ENCODE results near the gene DPYD. TPM values are rescaled to one million over a fixed set of nuclear protein-coding genes. Genes with fewer than 3 reads are reported as not detected.

Gene DPYD
- total and polyA plus RNA-seq, 10 of the 15 experiments (the other 5 are each of a cell fraction or from before 2014, with no cell fraction given), result 5.7 to 23.8 (median 10.2) TPM

GRCh38 chr1:97307568-97307967, 613.3 kb downstream of the DPYD start:
- H3K9ac ChIP-seq (ENCODE audit: control insufficient read depth, insufficient read depth, low read length), result no peak overlapping the region
- CTCF ChIA-PET, result no interaction called here
- intact Hi-C loops (cut with micrococcal nuclease; ENCODE audit: unreplicated experiment), result no loop called here
- H3K4me1 ChIP-seq (ENCODE audit: control insufficient read depth, insufficient read depth, low read length), result no peaks in the 10 kb centered on the region
- RAD21 ChIA-PET (ENCODE audit: unreplicated experiment), result no interaction called here
- FAIRE-seq, result no peak
- in situ Hi-C loops (cut with MboI), result no loop called here
- no peaks in the 10 kb centered on the region for H3K27me3 ChIP-seq (replicated peaks in 1 of 2; ENCODE audit: control insufficient read depth in 2 of 2, insufficient read depth in 2 of 2, low read length in 1 of 2)
- BruUV-seq (replicated peaks), result no TSS peak
- SMC1A ChIA-PET (ENCODE audit: uncharacterized antibody, unreplicated experiment), result interaction anchor here (1.4 kb wide), 1 partner anchor 8 kb away, joined by 3 read pairs; no protein-coding TSS in a partner anchor
- TF ChIP-seq USF2 (IDR thresholded peaks at IDR 0.05; ENCODE audit: borderline replicate concordance, low read depth, low read length), result no peak
- no peak for TF ChIP-seq JUNB (IDR thresholded peaks at IDR 0.05)
- no peak for TF ChIP-seq ATF3 (IDR thresholded peaks at IDR 0.05; ENCODE audit: borderline replicate concordance, extremely low read depth, low read depth, low read length)
- TF ChIP-seq NR2C1 (IDR thresholded peaks at IDR 0.05), result no peak
- no peak for TF ChIP-seq MEF2A (IDR thresholded peaks at IDR 0.05; ENCODE audit: insufficient read depth, low read depth, low read length)
- TF ChIP-seq PML (IDR thresholded peaks at IDR 0.05; ENCODE audit: low read length), result no peak
- TF ChIP-seq SIX5 (IDR thresholded peaks at IDR 0.05; ENCODE audit: low read depth, low read length, severe bottlenecking), result no peak
- TF ChIP-seq NR2F1 (conservative IDR thresholded peaks at IDR 0.05), result no peak
- TF ChIP-seq RBBP5 (conservative IDR thresholded peaks at IDR 0.05), result no peak
- TF ChIP-seq MXI1 (IDR thresholded peaks at IDR 0.05; ENCODE audit: low read depth, low read length), result no peak
- no peak for TF ChIP-seq SP1 (IDR thresholded peaks at IDR 0.05; ENCODE audit: low read depth, low read length)
- TF ChIP-seq SUZ12 (IDR thresholded peaks at IDR 0.05; ENCODE audit: unreplicated experiment), result no peak
- no peak for TF ChIP-seq RCOR1 (conservative IDR thresholded peaks at IDR 0.05; ENCODE audit: low read depth, low read length)
- TF ChIP-seq RFX5 (IDR thresholded peaks at IDR 0.05; ENCODE audit: low read depth, low read length), result no peak
- TF ChIP-seq HDAC6 (IDR thresholded peaks at IDR 0.05; ENCODE audit: unreplicated experiment), result no peak
- TF ChIP-seq EED (IDR thresholded peaks at IDR 0.05; ENCODE audit: low read depth), result no peak
- no peak for TF ChIP-seq RELB (IDR thresholded peaks at IDR 0.05; ENCODE audit: low read depth)
- TF ChIP-seq EGR1 (IDR thresholded peaks at IDR 0.05; ENCODE audit: borderline replicate concordance in 1 of 2, low read depth in 2 of 2, low read length in 2 of 2), result no peak
- no peak for TF ChIP-seq ZNF207 (IDR thresholded peaks at IDR 0.05; ENCODE audit: borderline replicate concordance)
- no peak for TF ChIP-seq GATAD2B (conservative IDR thresholded peaks at IDR 0.05; ENCODE audit: low read depth)
- H4K20me1 ChIP-seq (ENCODE audit: control insufficient read depth, insufficient read depth), result no peaks in the 10 kb centered on the region
- H3K27ac ChIP-seq (ENCODE audit: control insufficient read depth, insufficient read depth), result no peak overlapping the region
- POLR2A ChIA-PET, result no interaction called here
- DNase-seq (ENCODE audit: low read depth, low spot score), result no peak
- no peak overlapping the region for H2AFZ ChIP-seq (ENCODE audit: control insufficient read depth, low read depth, low read length)
- no peaks in the 10 kb centered on the region for H3K79me2 ChIP-seq (ENCODE audit: control insufficient read depth, insufficient read depth, low read length)
- no peak overlapping the region for H3K4me3 ChIP-seq
- no peak for ATAC-seq
- H3K36me3 ChIP-seq (ENCODE audit: control insufficient read depth in 2 of 2, insufficient read depth in 2 of 2, low read length in 1 of 2), result no peaks in the 10 kb centered on the region
- no peak overlapping the region for H3K4me2 ChIP-seq (ENCODE audit: control insufficient read depth, insufficient read depth)
- H3K9me3 ChIP-seq (replicated peaks; ENCODE audit: control insufficient read depth, insufficient read depth, low read length), result no peaks in the 10 kb centered on the region

All from GM12878 (cell line).